GM19043 (cell line): ENCODE measurements around the gene ARL14EP.

Experiments
- ATAC-seq: cut with Tn5 transposase; IDR thresholded peaks from one replicate; pipeline ENCODE4 v1.9.1; 2021; ENCODE audit warnings: low read depth; ENCODE audit not compliant: unreplicated experiment

ARL14EP gene

GRCh38 chr11:30326114-30326778 is 3.3 kb downstream of the ARL14EP start:
- no peak for ATAC-seq

- ATAC-seq, result no peak
Observed at GRCh38 chr11:30326906-30327305, 4.0 kb downstream of the ARL14EP start.

- no peak for ATAC-seq
Observed at GRCh38 chr11:30328681-30329080, 5.8 kb downstream of the ARL14EP start.

GRCh38 chr11:30329150-30329940 is 6.4 kb downstream of the ARL14EP start:
- no peak for ATAC-seq

GRCh38 chr11:30333405-30333804 is 10.5 kb downstream of the ARL14EP start:
- ATAC-seq, result peak; percentile 62

- ATAC-seq, result peak; percentile 93
Observed at GRCh38 chr11:30342736-30343166, 19.8 kb downstream of the ARL14EP start.

GRCh38 chr11:30344085-30344484 is 21.2 kb downstream of the ARL14EP start:
- ATAC-seq, result peak; percentile 13

- no peak for ATAC-seq
Observed at GRCh38 chr11:30345644-30346043, 22.7 kb downstream of the ARL14EP start.

- no peak for ATAC-seq
Observed at GRCh38 chr11:30346068-30346688, 23.3 kb downstream of the ARL14EP start.

GRCh38 chr11:30348035-30348434 is 25.1 kb downstream of the ARL14EP start:
- ATAC-seq, result no peak

GRCh38 chr11:30349885-30350284 is 27.0 kb downstream of the ARL14EP start:
- no peak for ATAC-seq

GRCh38 chr11:30350384-30350783 is 27.5 kb downstream of the ARL14EP start:
- ATAC-seq, result no peak

GRCh38 chr11:30351061-30351460 is 28.2 kb downstream of the ARL14EP start:
- no peak for ATAC-seq

GRCh38 chr11:30356391-30356790 is 33.5 kb downstream of the ARL14EP start:
- no peak for ATAC-seq

- no peak for ATAC-seq
Observed at GRCh38 chr11:30357872-30358271, 35.0 kb downstream of the ARL14EP start.

- no peak for ATAC-seq
Observed at GRCh38 chr11:30358536-30358935, 35.6 kb downstream of the ARL14EP start.

- ATAC-seq, result no peak
Observed at GRCh38 chr11:30360741-30361140, 37.8 kb downstream of the ARL14EP start.

- ATAC-seq, result no peak
Observed at GRCh38 chr11:30364139-30364836, 41.4 kb downstream of the ARL14EP start.

- no peak for ATAC-seq
Observed at GRCh38 chr11:30364837-30365482, 42.1 kb downstream of the ARL14EP start.

- ATAC-seq, result peak; percentile 65
Observed at GRCh38 chr11:30365793-30366517, 43.1 kb downstream of the ARL14EP start.
